HCT116 (cell line): ENCODE data around the gene GRIP1. TPM values are rescaled to one million over a fixed set of nuclear protein-coding genes. Genes with fewer than 3 reads are reported as not detected.

ENCODE experiments used
- ATAC-seq: fragments of 200-7000 bp; cut with Tn5 transposase; 2 replicates; pipeline ENCODE4 v1.9.1; 2020; ENCODE audit warnings: mild to moderate bottlenecking, moderate library complexity
- BruUV-seq: library from RNA; stranded (reverse); fragments of 400-500 nt; replicated peaks from 2 replicates; lab custom pipeline; 2021; lab: Mats Ljungman, UMichigan
- CTCF ChIA-PET: fragments of 300-600 bp; sonication (Branson Sonifier 250); formaldehyde crosslinking; loops from one replicate; lab custom pipeline; 2021; ENCODE audit warnings: antibody characterized with exemption; lab: Charles Lee
- POLR2A ChIA-PET: fragments of 300-600, 350-600 bp; sonication (Branson Sonifier 250); formaldehyde crosslinking; loops from one replicate; lab custom pipeline; 2021; ENCODE audit warnings: antibody characterized with exemption; lab: Charles Lee
- RAD21 ChIA-PET, 2 experiments: fragments of 300-600 bp; sonication (Branson Sonifier 250); formaldehyde crosslinking; loops; one replicate each; lab custom pipeline; 2023; ENCODE audit warnings: low total read pairs in 2 of 2; ENCODE audit not compliant: uncharacterized antibody in 2 of 2, unreplicated experiment in 2 of 2, low non-redundant PET in 1 of 2; lab: Charles Lee
- DNase-seq: peaks from one replicate; pipeline ENCODE4 v3.0.0-alpha.2; 2010; ENCODE audit warnings: low read depth, low spot score
- H2AFZ ChIP-seq: fragments of 200-600 bp; shearing (Covaris generic), sonication (generic); 2 replicates; pipeline ENCODE4 v1.6.1; 2017; ENCODE audit warnings: low read depth, mixed run types, mixed read lengths, antibody characterized with exemption, low read length; ENCODE audit not compliant: poor library complexity, severe bottlenecking
- H3K27ac ChIP-seq: 2 replicates; pipeline ENCODE4 v1.5.1; 2012; ENCODE audit warnings: low read depth, low read length
- H3K27me3 ChIP-seq: fragments of 200-600 bp; sonication (generic); 2 replicates; pipeline ENCODE4 v1.6.1; 2016; ENCODE audit warnings: mixed run types, low read length, mixed read lengths; ENCODE audit not compliant: insufficient read depth
- H3K36me3 ChIP-seq, 2 experiments: fragments of 200-500 bp in 1 of 2; fragments of 200-600 bp in 1 of 2; sonication (Bioruptor generic) in 1 of 2; sonication (generic) in 1 of 2; 2 replicates each; pipeline versions ENCODE4 v1.5.1 to v1.6.1; 2014 to 2016; ENCODE audit warnings: low read length in 2 of 2, inconsistent platforms in 1 of 2, mixed read lengths in 1 of 2, mixed run types in 1 of 2; ENCODE audit not compliant: insufficient read depth in 2 of 2, control insufficient read depth in 1 of 2
- H3K4me1 ChIP-seq, 2 experiments: fragments of 200-600 bp in 1 of 2; sonication (generic) in 1 of 2; 2 replicates each; pipeline versions ENCODE4 v1.5.1 to v1.6.1; 2012 to 2017; ENCODE audit warnings: low read length in 2 of 2, inconsistent platforms in 1 of 2, mild to moderate bottlenecking in 1 of 2, mixed read lengths in 1 of 2, mixed run types in 1 of 2, moderate library complexity in 1 of 2; ENCODE audit not compliant: insufficient read depth in 2 of 2, control insufficient read depth in 1 of 2
- H3K4me2 ChIP-seq: fragments of 200-600 bp; sonication (generic); 2 replicates; pipeline ENCODE4 v1.6.1; 2017; ENCODE audit warnings: mixed run types, low read length, mixed read lengths
- H3K4me3 ChIP-seq, 2 experiments: fragments of 200-600 bp in 1 of 2; sonication (generic) in 1 of 2; replicated peaks in 1 of 2; 2 replicates each; pipeline ENCODE4 v1.5.1; 2011 to 2016; ENCODE audit warnings: low read length in 2 of 2, control low read depth in 1 of 2, low read depth in 1 of 2, mild to moderate bottlenecking in 1 of 2, mixed read lengths in 1 of 2, mixed run types in 1 of 2
- H3K79me2 ChIP-seq: fragments of 200-600 bp; sonication (generic); 2 replicates; pipeline ENCODE4 v1.6.1; 2017; ENCODE audit warnings: mild to moderate bottlenecking, mixed run types, low read length, moderate library complexity, mixed read lengths; ENCODE audit not compliant: insufficient read depth
- H3K9ac ChIP-seq: fragments of 200-600 bp; sonication (generic); 2 replicates; pipeline ENCODE4 v1.6.1; 2016; ENCODE audit warnings: low read length, mixed read lengths
- H3K9me2 ChIP-seq: fragments of 200-600 bp; sonication (generic), shearing (Covaris generic); 2 replicates; pipeline ENCODE4 v1.6.1; 2017; ENCODE audit warnings: mixed run types, mild to moderate bottlenecking, moderate library complexity; ENCODE audit not compliant: insufficient read depth
- H3K9me3 ChIP-seq, 2 experiments: fragments of 200-500 bp in 1 of 2; fragments of 200-600 bp in 1 of 2; sonication (Bioruptor generic) in 1 of 2; sonication (generic) in 1 of 2; 2 replicates each; pipeline ENCODE4 v1.6.1; 2014 to 2017; ENCODE audit warnings: low read length in 2 of 2, mixed read lengths in 2 of 2, inconsistent platforms in 1 of 2, low read depth in 1 of 2, mild to moderate bottlenecking in 1 of 2, mixed run types in 1 of 2, moderate library complexity in 1 of 2; ENCODE audit not compliant: control insufficient read depth in 1 of 2, insufficient read depth in 1 of 2
- H4K20me1 ChIP-seq: fragments of 200-600 bp; sonication (generic), shearing (Covaris generic); 2 replicates; pipeline ENCODE4 v1.6.1; 2017; ENCODE audit warnings: mixed run types, mild to moderate bottlenecking, moderate library complexity; ENCODE audit not compliant: insufficient read depth
- CBX3 ChIP-seq: IDR thresholded peaks from 2 replicates; pipeline ENCODE4 v1.6.1; 2012; ENCODE audit warnings: low read depth
- ELF1 ChIP-seq: IDR thresholded peaks from 2 replicates; pipeline ENCODE4 v1.6.1; 2012; ENCODE audit warnings: low read depth, borderline replicate concordance
- EZH2phosphoT487 ChIP-seq: fragments of 200-600 bp; IDR thresholded peaks from 2 replicates; pipeline ENCODE4 v1.6.1; 2018; ENCODE audit warnings: antibody characterized with exemption, borderline replicate concordance
- JUND ChIP-seq: IDR thresholded peaks from 2 replicates; pipeline ENCODE4 v1.6.1; 2012
- POLR2A ChIP-seq: IDR thresholded peaks from 2 replicates; pipeline ENCODE4 v1.7.0; 2011; ENCODE audit warnings: borderline replicate concordance; ENCODE audit not compliant: insufficient read depth, insufficient read length; ENCODE audit errors: extremely low read depth
- POLR2AphosphoS5 ChIP-seq: IDR thresholded peaks from 2 replicates; pipeline ENCODE4 v1.6.1; 2011; ENCODE audit warnings: mild to moderate bottlenecking, low read depth, low read length, moderate library complexity
- RAD21 ChIP-seq: IDR thresholded peaks from 2 replicates; pipeline ENCODE4 v1.6.1; 2012; ENCODE audit warnings: low read depth, mild to moderate bottlenecking
- SIN3A ChIP-seq: IDR thresholded peaks from 2 replicates; pipeline ENCODE4 v1.6.1; 2012; ENCODE audit warnings: low read depth
- SP1 ChIP-seq: IDR thresholded peaks from 2 replicates; pipeline ENCODE4 v1.6.1; 2012; ENCODE audit warnings: low read depth
- SRF ChIP-seq: IDR thresholded peaks from 2 replicates; pipeline ENCODE4 v1.6.1; 2012; ENCODE audit warnings: low read depth
- YY1 ChIP-seq: IDR thresholded peaks from 2 replicates; pipeline ENCODE4 v1.6.1; 2011; ENCODE audit warnings: low read length, low read depth, moderate library complexity, mild to moderate bottlenecking; ENCODE audit not compliant: insufficient replicate concordance; ENCODE audit errors: extremely low read depth
- ZFX ChIP-seq: fragments of 450-650 bp; IDR thresholded peaks from 2 replicates; pipeline ENCODE4 v1.6.1; 2017
- ZNF274 ChIP-seq: fragments of 200-500 bp; sonication (Bioruptor generic); IDR thresholded peaks from 2 replicates; pipeline ENCODE4 v1.6.1; 2014; ENCODE audit warnings: mild to moderate bottlenecking, low read depth, low read length, inconsistent platforms
- intact Hi-C: fragments of 100-400 bp; cut with micrococcal nuclease; formaldehyde crosslinking; loops from 2 replicates; pipeline ENCODE4 v1.10.0; 2022
- total RNA-seq: library from RNA; stranded (reverse); gene quantifications from one replicate; pipeline ENCODE4 v1.2.1, GENCODE V29; 2021; ENCODE audit not compliant: unreplicated experiment
- TF ChIP-seq, protein P1 (sequence below), 3 experiments: fragments of 200-600 bp in 1 of 3; sonication (generic) in 1 of 3; IDR thresholded peaks in 2 of 3; conservative IDR thresholded peaks in 1 of 3; 2 replicates each; pipeline ENCODE4 v1.5.1; 2012 to 2017; ENCODE audit warnings: low read depth in 2 of 3, low read length in 2 of 3, antibody characterized with exemption in 1 of 3, borderline replicate concordance in 1 of 3, control low read depth in 1 of 3, mild to moderate bottlenecking in 1 of 3, mixed read lengths in 1 of 3, mixed run types in 1 of 3, moderate library complexity in 1 of 3; ENCODE audit not compliant: insufficient read depth in 1 of 3
- TF ChIP-seq, protein P2 (sequence below): IDR thresholded peaks from 2 replicates; pipeline ENCODE4 v1.6.1; 2012
- TF ChIP-seq, protein P3 (sequence below): IDR thresholded peaks from 2 replicates; pipeline ENCODE4 v1.6.1; 2012; ENCODE audit warnings: low read depth
- TF ChIP-seq, protein P4 (sequence below): IDR thresholded peaks from 2 replicates; pipeline ENCODE4 v1.6.1; 2012

Gene GRIP1
- total RNA-seq, 1 experiment from 2014 or later: not detected

GRCh38 chr12:66707002-66707697, 28.3 kb upstream of the GRIP1 start:
- no peaks in the 10 kb centered on the region for H3K9me2 ChIP-seq
- no peaks in the 10 kb centered on the region for H3K4me1 ChIP-seq
- H3K27ac ChIP-seq: no peak overlapping the region
- no peaks in the 10 kb centered on the region for H3K36me3 ChIP-seq
- no peak for ATAC-seq
- BruUV-seq: no TSS peak
- H3K9ac ChIP-seq: no peak overlapping the region
- H4K20me1 ChIP-seq: no peaks in the 10 kb centered on the region
- H3K27me3 ChIP-seq: peaks cover 35% of the 10 kb centered on the region
- POLR2A ChIA-PET: no interaction called here
- H3K79me2 ChIP-seq: no peaks in the 10 kb centered on the region
- RAD21 ChIA-PET: no interaction called here
- no peak overlapping the region for H3K4me2 ChIP-seq
- H3K9me3 ChIP-seq: no peaks in the 10 kb centered on the region
- intact Hi-C loops: no loop called here
- no peak overlapping the region for H2AFZ ChIP-seq
- CTCF ChIA-PET: no interaction called here
- DNase-seq: no peak
- H3K4me3 ChIP-seq: no peak overlapping the region
- TF ChIP-seq YY1 (no peak), SIN3A (no peak), RAD21 (no peak), ZFX (no peak), POLR2AphosphoS5 (no peak), EZH2phosphoT487 (no peak), SRF (no peak), SP1 (no peak), CBX3 (no peak), ZNF274 (no peak), ELF1 (no peak), POLR2A (no peak), JUND (no peak)
- TF ChIP-seq, protein P1, sequence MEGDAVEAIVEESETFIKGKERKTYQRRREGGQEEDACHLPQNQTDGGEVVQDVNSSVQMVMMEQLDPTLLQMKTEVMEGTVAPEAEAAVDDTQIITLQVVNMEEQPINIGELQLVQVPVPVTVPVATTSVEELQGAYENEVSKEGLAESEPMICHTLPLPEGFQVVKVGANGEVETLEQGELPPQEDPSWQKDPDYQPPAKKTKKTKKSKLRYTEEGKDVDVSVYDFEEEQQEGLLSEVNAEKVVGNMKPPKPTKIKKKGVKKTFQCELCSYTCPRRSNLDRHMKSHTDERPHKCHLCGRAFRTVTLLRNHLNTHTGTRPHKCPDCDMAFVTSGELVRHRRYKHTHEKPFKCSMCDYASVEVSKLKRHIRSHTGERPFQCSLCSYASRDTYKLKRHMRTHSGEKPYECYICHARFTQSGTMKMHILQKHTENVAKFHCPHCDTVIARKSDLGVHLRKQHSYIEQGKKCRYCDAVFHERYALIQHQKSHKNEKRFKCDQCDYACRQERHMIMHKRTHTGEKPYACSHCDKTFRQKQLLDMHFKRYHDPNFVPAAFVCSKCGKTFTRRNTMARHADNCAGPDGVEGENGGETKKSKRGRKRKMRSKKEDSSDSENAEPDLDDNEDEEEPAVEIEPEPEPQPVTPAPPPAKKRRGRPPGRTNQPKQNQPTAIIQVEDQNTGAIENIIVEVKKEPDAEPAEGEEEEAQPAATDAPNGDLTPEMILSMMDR (IDR thresholded peaks at IDR 0.05 in 2 of 3, conservative IDR thresholded peaks at IDR 0.05 in 1 of 3; ENCODE audit: borderline replicate concordance in 1 of 3, insufficient read depth in 1 of 3, low read depth in 2 of 3, low read length in 2 of 3): no peak
- TF ChIP-seq, protein P2, sequence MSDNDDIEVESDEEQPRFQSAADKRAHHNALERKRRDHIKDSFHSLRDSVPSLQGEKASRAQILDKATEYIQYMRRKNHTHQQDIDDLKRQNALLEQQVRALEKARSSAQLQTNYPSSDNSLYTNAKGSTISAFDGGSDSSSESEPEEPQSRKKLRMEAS: no peak
- TF ChIP-seq, protein P3, sequence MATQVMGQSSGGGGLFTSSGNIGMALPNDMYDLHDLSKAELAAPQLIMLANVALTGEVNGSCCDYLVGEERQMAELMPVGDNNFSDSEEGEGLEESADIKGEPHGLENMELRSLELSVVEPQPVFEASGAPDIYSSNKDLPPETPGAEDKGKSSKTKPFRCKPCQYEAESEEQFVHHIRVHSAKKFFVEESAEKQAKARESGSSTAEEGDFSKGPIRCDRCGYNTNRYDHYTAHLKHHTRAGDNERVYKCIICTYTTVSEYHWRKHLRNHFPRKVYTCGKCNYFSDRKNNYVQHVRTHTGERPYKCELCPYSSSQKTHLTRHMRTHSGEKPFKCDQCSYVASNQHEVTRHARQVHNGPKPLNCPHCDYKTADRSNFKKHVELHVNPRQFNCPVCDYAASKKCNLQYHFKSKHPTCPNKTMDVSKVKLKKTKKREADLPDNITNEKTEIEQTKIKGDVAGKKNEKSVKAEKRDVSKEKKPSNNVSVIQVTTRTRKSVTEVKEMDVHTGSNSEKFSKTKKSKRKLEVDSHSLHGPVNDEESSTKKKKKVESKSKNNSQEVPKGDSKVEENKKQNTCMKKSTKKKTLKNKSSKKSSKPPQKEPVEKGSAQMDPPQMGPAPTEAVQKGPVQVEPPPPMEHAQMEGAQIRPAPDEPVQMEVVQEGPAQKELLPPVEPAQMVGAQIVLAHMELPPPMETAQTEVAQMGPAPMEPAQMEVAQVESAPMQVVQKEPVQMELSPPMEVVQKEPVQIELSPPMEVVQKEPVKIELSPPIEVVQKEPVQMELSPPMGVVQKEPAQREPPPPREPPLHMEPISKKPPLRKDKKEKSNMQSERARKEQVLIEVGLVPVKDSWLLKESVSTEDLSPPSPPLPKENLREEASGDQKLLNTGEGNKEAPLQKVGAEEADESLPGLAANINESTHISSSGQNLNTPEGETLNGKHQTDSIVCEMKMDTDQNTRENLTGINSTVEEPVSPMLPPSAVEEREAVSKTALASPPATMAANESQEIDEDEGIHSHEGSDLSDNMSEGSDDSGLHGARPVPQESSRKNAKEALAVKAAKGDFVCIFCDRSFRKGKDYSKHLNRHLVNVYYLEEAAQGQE: no peak
- TF ChIP-seq, protein P4, sequence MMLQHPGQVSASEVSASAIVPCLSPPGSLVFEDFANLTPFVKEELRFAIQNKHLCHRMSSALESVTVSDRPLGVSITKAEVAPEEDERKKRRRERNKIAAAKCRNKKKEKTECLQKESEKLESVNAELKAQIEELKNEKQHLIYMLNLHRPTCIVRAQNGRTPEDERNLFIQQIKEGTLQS: no peak
